Anterior cingulate cortex (tissue), 58 donors: ENCODE results near the gene GJB5.
A peak's percentile ranks its signal among the peaks of the same experiment; 100 is the strongest.
"Not testable (repeated sequence)": the region's sequence is repeated elsewhere in the genome, so short reads cannot be mapped to it uniquely, and the experiment has no call there.

Experiments
- DNase-seq, 58 donors: peaks; one replicate each; lab custom pipeline; 2025; lab: John Stamatoyannopoulos, UW

Gene GJB5

GRCh38 chr1:34771573-34772371 is 16.9 kb downstream of the GJB5 start:
- peak in 3 of 58 donors; percentile 25 to 32 (median 31) for DNase-seq

- not testable (repeated sequence) for DNase-seq
Measured at GRCh38 chr1:34773114-34773513, 18.3 kb downstream of the GJB5 start.

GRCh38 chr1:34774957-34775356 is 20.1 kb downstream of the GJB5 start:
- DNase-seq, result no peak

GRCh38 chr1:34776911-34777310 is 22.1 kb downstream of the GJB5 start:
- DNase-seq, result no peak

GRCh38 chr1:34777519-34778321 is 22.9 kb downstream of the GJB5 start:
- no peak for DNase-seq

- no peak for DNase-seq
Measured at GRCh38 chr1:34778381-34778780, 23.5 kb downstream of the GJB5 start.

- no peak for DNase-seq
Measured at GRCh38 chr1:34779005-34779404, 24.2 kb downstream of the GJB5 start.

- no peak for DNase-seq
Measured at GRCh38 chr1:34779526-34779925, 24.7 kb downstream of the GJB5 start.

GRCh38 chr1:34779962-34780361 is 25.1 kb downstream of the GJB5 start:
- no peak for DNase-seq

GRCh38 chr1:34780528-34780927 is 25.7 kb downstream of the GJB5 start:
- DNase-seq, result no peak

- DNase-seq, result no peak
Measured at GRCh38 chr1:34781071-34781843, 26.4 kb downstream of the GJB5 start, which contains the start of gene GJB3. Gene GJB3, plus strand, starts transcription at chr1:34781214. Its CDS starts 3,549 bp downstream, at chr1:34784763.

- DNase-seq, result no peak
Measured at GRCh38 chr1:34781844-34782391, 27.1 kb downstream of the GJB5 start.

- no peak for DNase-seq
Measured at GRCh38 chr1:34784751-34785221, 29.9 kb downstream of the GJB5 start.

GRCh38 chr1:34785231-34785874 is 30.5 kb downstream of the GJB5 start:
- DNase-seq, result no peak

- DNase-seq, result no peak
Measured at GRCh38 chr1:34785875-34786470, 31.1 kb downstream of the GJB5 start.

GRCh38 chr1:34786521-34787325 is 31.9 kb downstream of the GJB5 start:
- DNase-seq, result peak in 56 of 58 donors; percentile 17 to 82 (median 58)

- peak in 1 of 58 donors; percentile 6 for DNase-seq
Measured at GRCh38 chr1:34787461-34788420, 32.9 kb downstream of the GJB5 start.
